Endothelial cell of umbilical vein (primary cell): ENCODE results near the gene RTL5.

Experiments
- POLR2A ChIP-seq: IDR thresholded peaks from 2 replicates; pipeline ENCODE4 v1.6.1; 2012; ENCODE audit warnings: low read depth, mild to moderate bottlenecking, control low read depth, low read length
- POLR2AphosphoS5 ChIP-seq: IDR thresholded peaks from 2 replicates; pipeline ENCODE4 v1.6.1; 2012; ENCODE audit warnings: low read depth, mild to moderate bottlenecking, control low read depth, low read length, moderate library complexity; ENCODE audit not compliant: insufficient read depth
- TF ChIP-seq, protein P1 (sequence below), 2 donors: IDR thresholded peaks; 1 replicate in 1 of 2; 2 replicates in 1 of 2; pipeline ENCODE4 v1.5.1; 2011; ENCODE audit warnings: low read length in 2 of 2, mild to moderate bottlenecking in 2 of 2, moderate library complexity in 2 of 2, control low read depth in 1 of 2, inconsistent platforms in 1 of 2, low read depth in 1 of 2; ENCODE audit not compliant: insufficient read depth in 1 of 2; ENCODE audit errors: extremely low read depth in 1 of 2

- TF ChIP-seq POLR2AphosphoS5 (no peak), POLR2A (no peak)
- TF ChIP-seq, protein P1, sequence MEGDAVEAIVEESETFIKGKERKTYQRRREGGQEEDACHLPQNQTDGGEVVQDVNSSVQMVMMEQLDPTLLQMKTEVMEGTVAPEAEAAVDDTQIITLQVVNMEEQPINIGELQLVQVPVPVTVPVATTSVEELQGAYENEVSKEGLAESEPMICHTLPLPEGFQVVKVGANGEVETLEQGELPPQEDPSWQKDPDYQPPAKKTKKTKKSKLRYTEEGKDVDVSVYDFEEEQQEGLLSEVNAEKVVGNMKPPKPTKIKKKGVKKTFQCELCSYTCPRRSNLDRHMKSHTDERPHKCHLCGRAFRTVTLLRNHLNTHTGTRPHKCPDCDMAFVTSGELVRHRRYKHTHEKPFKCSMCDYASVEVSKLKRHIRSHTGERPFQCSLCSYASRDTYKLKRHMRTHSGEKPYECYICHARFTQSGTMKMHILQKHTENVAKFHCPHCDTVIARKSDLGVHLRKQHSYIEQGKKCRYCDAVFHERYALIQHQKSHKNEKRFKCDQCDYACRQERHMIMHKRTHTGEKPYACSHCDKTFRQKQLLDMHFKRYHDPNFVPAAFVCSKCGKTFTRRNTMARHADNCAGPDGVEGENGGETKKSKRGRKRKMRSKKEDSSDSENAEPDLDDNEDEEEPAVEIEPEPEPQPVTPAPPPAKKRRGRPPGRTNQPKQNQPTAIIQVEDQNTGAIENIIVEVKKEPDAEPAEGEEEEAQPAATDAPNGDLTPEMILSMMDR (IDR thresholded peaks at IDR 0.05; ENCODE audit: extremely low read depth in 1 of 2, insufficient read depth in 1 of 2, low read depth in 1 of 2, low read length in 2 of 2) = no peak
Measured at GRCh38 chrX:72130156-72130761, 1.5 kb downstream of the RTL5 start.
